GM10847 (cell line): Measurements from ENCODE around the gene NEK10.

Experiments
- POLR2A ChIP-seq: IDR thresholded peaks from 2 replicates; pipeline ENCODE4 v1.6.1; 2011; ENCODE audit not compliant: insufficient read length; ENCODE audit errors: extremely low read depth

Gene NEK10

DNA sequence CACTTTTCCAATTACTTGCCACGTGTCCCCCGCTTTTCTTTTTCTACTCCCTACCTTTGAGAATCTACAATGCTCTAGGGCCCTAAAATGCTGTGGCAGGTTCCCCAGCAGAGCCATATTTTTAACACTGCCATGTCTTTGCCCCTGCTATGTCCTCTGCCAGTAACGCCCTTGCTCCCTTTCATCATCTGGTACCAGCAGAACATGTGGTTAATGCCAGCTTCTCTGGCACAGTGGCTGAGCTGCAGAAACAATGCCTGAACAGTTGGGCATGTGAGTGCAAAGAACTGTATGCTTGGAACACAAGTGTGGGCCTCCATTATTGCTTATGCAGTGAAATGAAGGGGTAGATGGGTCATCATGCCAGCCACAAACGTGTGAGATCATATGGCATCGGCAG lies 287.6 kb downstream of the NEK10 start:
- no peak for TF ChIP-seq POLR2A

DNA sequence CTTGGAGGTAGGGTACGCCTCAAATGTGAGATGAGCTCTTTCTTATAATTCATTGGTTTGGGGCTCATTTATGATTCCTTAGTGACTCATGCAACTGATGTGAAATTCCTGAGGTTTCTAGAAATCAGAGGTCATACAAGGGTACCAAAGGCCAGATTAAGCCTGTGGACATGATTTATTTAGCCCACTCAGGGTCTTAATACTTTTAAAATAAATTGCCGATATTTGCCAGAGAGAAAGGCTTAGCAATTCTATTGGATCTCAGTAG lies 289.0 kb downstream of the NEK10 start:
- no peak for TF ChIP-seq POLR2A

DNA sequence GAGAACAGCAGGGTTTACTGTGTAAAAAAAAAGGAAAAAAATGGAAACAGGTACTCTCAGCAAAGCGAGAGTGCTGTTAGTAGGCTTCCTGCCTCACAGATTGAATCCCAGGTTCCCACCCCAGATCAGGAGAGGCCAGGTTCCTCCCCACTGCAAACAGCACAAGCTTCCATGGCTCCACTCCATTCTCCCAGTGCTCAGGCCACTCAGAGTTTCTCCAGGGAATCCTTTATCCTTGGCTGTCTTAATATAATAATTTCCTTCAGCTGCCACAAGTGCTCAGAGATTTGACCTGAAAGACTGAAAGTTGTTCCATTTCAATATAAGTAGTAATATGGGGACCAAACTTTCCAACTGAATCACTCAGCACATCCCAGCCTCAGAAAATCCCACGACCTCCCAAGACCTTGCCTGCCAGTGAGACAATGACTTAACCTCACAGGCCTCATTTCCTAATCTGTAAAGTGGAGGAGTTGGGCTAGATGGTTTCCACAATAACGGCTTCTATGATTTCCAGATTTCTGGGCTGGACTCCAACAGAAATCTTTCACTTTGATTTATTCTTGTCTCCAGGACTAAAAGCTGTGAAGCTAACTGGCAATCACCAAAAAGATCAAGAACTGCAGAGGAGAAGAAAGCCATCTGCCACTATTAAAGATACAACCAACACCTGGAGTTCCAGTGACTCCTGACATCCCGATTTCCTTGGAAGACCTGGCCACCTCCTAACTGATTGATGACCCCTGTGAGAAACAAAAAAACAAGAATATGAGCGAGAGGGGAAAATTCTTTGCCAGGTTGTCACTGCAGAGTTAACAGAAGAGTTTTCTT lies 289.5 kb downstream of the NEK10 start:
- no peak for TF ChIP-seq POLR2A

DNA sequence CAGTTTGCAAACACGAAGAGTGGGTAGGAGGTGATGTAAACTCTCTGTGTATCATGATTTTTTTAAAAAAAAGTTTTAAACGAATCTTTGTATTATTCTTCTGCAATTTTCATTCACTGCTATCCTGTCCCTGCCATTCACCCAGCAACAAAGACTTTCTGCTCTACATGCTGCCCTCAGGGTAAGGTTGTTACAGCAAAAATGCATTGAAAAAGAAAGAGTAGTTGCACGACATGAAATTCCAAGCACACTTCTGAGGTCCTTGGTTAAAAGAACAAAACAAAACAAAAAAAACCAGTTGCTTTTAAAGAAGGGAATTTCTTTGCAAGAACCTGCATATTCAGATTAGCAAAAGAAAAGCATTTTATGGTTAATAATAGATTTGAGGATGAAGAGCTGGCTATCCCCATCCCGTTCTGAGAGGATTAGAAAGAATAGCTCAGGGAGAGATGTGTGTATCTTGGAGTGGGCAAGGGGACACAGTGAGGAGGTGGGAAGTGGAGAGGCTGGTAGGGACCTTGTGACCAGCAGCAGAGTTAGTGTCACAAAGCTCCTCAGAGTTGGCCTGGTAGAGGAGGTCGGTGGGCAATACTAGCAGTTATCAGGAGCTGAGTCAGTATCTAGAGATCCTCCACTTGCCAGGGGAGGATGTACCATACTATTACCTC lies 290.8 kb downstream of the NEK10 start:
- TF ChIP-seq POLR2A = no peak

DNA sequence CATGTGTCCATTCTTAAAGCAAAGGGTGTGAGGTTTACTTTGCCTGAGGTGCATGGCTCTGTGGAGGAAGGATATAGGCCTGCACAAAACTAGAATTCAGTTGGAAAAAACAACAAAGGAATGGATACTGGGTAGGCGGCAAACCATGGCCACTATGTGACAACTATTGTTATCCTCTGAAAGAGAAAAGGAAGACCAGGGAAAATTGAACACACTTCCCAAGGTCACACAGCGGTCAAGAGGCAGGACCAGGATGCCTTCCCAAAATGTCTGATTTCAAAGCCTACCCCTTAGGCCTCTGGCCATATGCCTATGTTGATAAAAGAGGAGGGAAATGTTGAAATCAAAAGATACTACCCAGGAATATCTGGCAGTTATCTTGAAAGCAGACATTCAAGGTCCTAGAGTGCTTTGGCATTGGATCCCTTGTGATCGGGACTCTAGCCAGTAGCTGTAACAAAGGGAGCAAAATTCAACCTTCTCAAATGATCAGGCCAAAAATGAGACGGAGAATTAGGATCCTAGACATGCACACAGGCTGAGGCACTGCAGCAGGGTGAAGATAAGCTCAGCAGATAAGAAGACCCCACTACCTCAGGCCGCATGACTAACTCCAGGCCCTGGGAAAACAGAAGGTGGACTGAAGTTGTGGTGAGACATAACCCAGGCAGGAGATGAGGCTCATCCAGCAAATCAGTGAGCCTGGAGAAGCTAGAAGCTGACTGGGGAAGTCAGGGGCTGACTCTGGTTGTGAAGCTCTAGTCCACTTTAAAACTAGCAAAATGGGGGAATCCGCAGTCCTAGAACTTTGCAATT lies 292.2 kb downstream of the NEK10 start:
- TF ChIP-seq POLR2A = no peak

DNA sequence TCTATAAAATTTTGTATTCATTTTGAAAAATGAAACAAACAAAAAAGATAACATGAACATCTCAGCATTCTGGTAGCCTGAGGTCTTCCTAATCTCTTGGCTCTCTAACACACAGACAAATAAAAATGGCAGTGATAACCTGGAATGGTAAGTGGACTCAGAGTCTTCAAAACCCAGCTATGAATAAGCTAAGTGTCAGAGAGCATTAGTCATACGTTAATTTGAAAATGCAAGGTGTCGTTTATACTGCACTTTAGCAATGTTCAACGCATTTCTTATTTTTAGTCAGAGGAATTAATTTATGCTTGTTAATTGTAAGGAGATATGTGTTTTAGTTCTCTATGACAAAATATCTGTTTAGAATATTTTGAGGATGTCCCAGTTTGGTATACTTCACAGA lies 294.3 kb downstream of the NEK10 start:
- TF ChIP-seq POLR2A = no peak

DNA sequence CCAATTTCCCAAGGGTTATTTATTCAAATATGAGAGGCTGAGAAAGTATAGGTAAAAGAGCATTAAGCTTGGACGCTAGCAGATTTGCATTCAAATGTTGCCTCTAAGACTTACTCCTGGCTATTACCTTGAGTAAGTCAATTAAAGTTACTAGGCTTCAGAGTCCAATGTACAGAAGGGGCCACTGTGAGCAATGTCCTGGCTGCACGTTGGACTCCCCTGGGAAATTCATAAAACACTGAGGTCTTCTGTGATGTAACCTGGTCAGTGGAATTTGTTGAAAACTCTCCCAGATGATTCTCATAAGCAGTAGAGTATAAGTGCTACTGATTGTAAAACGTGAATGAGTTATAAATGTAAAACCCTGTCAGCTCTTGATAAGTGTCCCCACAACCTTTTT lies 295.3 kb downstream of the NEK10 start:
- TF ChIP-seq POLR2A = no peak

DNA sequence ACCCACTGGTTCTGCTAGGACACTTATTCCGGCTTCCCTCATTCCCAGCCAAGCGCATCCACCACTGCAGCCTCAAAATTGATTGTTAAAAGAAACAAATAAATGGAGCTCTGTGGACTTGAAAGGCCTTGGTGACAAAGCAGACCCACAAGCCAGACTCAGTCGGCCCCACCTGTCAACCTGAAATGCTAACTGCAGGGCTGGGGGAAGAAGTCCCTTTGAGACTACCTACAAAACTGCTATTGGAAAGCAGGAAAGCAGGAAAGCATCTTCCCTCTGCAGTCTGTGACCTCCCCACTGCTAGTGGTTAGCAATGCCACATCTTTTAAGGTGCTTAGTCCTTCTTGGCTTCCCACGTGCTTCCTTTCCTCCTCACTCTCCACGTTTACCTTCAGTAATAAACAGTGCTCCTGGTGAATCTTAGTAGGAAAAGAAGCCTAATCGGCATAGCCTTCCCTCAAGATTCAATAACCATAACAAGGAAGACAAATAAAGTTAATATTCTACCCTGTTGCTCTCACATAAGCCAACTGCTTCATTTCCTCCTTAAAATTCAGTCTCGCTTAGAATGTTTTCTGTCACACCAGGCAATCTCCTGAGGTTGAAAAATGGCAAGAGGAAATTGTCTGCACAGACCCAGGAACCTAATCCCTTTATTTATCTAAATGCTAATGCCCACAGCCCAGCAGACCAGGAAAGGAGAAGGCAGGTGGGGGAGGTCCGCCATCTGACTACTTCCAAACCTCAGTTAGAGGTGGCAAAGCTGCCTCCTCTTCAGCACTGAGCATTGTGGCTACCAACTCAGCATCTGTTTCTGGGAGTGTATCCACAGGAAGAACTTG lies 296.2 kb downstream of the NEK10 start:
- no peak for TF ChIP-seq POLR2A

DNA sequence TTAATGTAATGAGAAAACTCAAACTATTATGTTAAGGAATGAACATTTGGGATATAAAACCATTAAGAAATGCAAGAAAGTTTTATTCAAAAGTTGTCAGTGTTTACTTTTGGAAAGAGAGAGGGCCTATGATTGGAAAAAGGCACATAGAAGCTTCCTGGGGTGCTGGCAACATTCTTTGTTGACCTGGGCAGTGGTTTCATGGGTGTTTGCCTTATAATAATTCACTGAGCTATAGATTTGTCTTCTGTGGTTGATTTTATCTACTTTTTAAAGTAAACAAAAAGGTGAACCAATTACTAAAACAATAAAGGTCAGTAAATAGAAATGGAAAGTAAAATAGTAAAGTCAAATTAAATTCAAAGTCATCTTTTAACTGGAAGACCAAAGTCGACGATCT lies 308.8 kb downstream of the NEK10 start:
- TF ChIP-seq POLR2A = no peak
